Activated T-cell treated with anti-CD3 and anti-CD28 coated beads for 4 hours (primary cell): ENCODE results near the gene FBXO44.

Experiments
- DNase-seq: peaks from one replicate; pipeline ENCODE4 v3.0.0-alpha.2; 2020

Gene FBXO44

GRCh38 chr1:11691928-11692711 lies 37.4 kb downstream of the FBXO44 start:
- DNase-seq: no peak

GRCh38 chr1:11693024-11693590 lies 38.4 kb downstream of the FBXO44 start:
- DNase-seq: peak; percentile 19

GRCh38 chr1:11693917-11694316 lies 39.2 kb downstream of the FBXO44 start:
- DNase-seq: no peak

GRCh38 chr1:11695861-11696260 lies 41.2 kb downstream of the FBXO44 start:
- no peak for DNase-seq

GRCh38 chr1:11697188-11697892 lies 42.7 kb downstream of the FBXO44 start:
- no peak for DNase-seq

- DNase-seq: no peak
Measured at GRCh38 chr1:11697893-11698210, 43.2 kb downstream of the FBXO44 start.

- no peak for DNase-seq
Measured at GRCh38 chr1:11700601-11701467, 46.2 kb downstream of the FBXO44 start.

- DNase-seq: no peak
Measured at GRCh38 chr1:11701551-11701961, 46.9 kb downstream of the FBXO44 start.

- no peak for DNase-seq
Measured at GRCh38 chr1:11701981-11702803, 47.5 kb downstream of the FBXO44 start.

- no peak for DNase-seq
Measured at GRCh38 chr1:11703357-11704193, 48.9 kb downstream of the FBXO44 start.

GRCh38 chr1:11704194-11704529 lies 49.5 kb downstream of the FBXO44 start:
- DNase-seq: no peak

GRCh38 chr1:11704691-11705475 lies 50.2 kb downstream of the FBXO44 start:
- no peak for DNase-seq

GRCh38 chr1:11705596-11705995 lies 50.9 kb downstream of the FBXO44 start:
- no peak for DNase-seq

GRCh38 chr1:11706292-11706691 lies 51.6 kb downstream of the FBXO44 start:
- DNase-seq: no peak

- no peak for DNase-seq
Measured at GRCh38 chr1:11707621-11708276, 53.1 kb downstream of the FBXO44 start.

- DNase-seq: no peak
Measured at GRCh38 chr1:11708554-11709350, 54.1 kb downstream of the FBXO44 start.

GRCh38 chr1:11711490-11711889 lies 56.8 kb downstream of the FBXO44 start:
- no peak for DNase-seq

- DNase-seq: no peak
Measured at GRCh38 chr1:11712285-11712684, 57.6 kb downstream of the FBXO44 start.
